Colonic mucosa (tissue), 4 donors: ENCODE data around the gene CFHR5. TPM values are rescaled to one million over a fixed set of nuclear protein-coding genes. Genes with fewer than 3 reads are reported as not detected.

Experiments
- DNase-seq: peaks from one replicate; pipeline ENCODE4 v3.0.0-alpha.2; 2020
- H3K27ac ChIP-seq: fragments of 200-600 bp; one replicate; pipeline ENCODE4 v1.8.0; 2021
- H3K27me3 ChIP-seq: fragments of 200-600 bp; one replicate; pipeline ENCODE4 v1.8.0; 2021
- H3K36me3 ChIP-seq: fragments of 200-600 bp; one replicate; pipeline ENCODE4 v1.8.0; 2021
- H3K4me1 ChIP-seq: fragments of 200-600 bp; one replicate; pipeline ENCODE4 v1.8.0; 2021; ENCODE audit warnings: mild to moderate bottlenecking
- H3K4me3 ChIP-seq: fragments of 200-600 bp; one replicate; pipeline ENCODE4 v1.8.0; 2021
- H3K9ac ChIP-seq, 2 donors: one replicate each; pipeline ENCODE4 v1.7.0; 2013; ENCODE audit warnings: control low read depth in 2 of 2, low read depth in 2 of 2, low read length in 2 of 2
- H3K9me3 ChIP-seq: fragments of 200-600 bp; one replicate; pipeline ENCODE4 v1.8.0; 2021
- CTCF ChIP-seq: fragments of 200-600 bp; IDR thresholded peaks from one replicate; pipeline ENCODE4 v1.8.0; 2022; ENCODE audit warnings: antibody characterized with exemption, mild to moderate bottlenecking
- intact Hi-C: fragments of 100-400 bp; cut with DNase I; formaldehyde crosslinking; loops from one replicate; pipeline ENCODE4 v1.14.1; 2022
- total RNA-seq, 2 donors: library from RNA; stranded (reverse); fragmentation: NEBNext Ultra II Directional in 1 of 2; extraction: Animal tissue kit (Norgen Biotek cat#: 25700) in 1 of 2; gene quantifications; one replicate each; pipeline ENCODE4 v1.2.1, GENCODE V29; 2021
- donor health status: healthy.
- donor health status: DM: no; HTN: no; CAD: no.
- donor health status: DM: no; HTN: no; CAD: no.

Gene CFHR5
- total RNA-seq, 2 donors from 2014 or later = not detected

GRCh38 chr1:197013234-197013633, 35.9 kb downstream of the CFHR5 start:
- Histone ChIP-seq H3K9ac (no peak overlapping the region), H3K9me3 (no peaks in the 10 kb centered on the region), H3K27ac (no peak overlapping the region), H3K4me1 (no peaks in the 10 kb centered on the region), H3K36me3 (no peaks in the 10 kb centered on the region), H3K27me3 (no peaks in the 10 kb centered on the region), H3K4me3 (no peak overlapping the region)
- no peak for DNase-seq
- no peak for TF ChIP-seq CTCF
- intact Hi-C loops = no loop called here

GRCh38 chr1:197016751-197017150, 39.4 kb downstream of the CFHR5 start:
- H3K4me3 ChIP-seq = no peak overlapping the region
- H3K27ac ChIP-seq = no peak overlapping the region
- intact Hi-C loops = no loop called here
- TF ChIP-seq CTCF = no peak
- H3K9ac ChIP-seq = no peak overlapping the region
- DNase-seq = no peak
- no peaks in the 10 kb centered on the region for H3K9me3 ChIP-seq
- H3K27me3 ChIP-seq = no peaks in the 10 kb centered on the region
- H3K36me3 ChIP-seq = no peaks in the 10 kb centered on the region
- H3K4me1 ChIP-seq = no peaks in the 10 kb centered on the region

- Histone ChIP-seq H3K9me3 (no peaks in the 10 kb centered on the region), H3K4me1 (no peaks in the 10 kb centered on the region), H3K9ac (no peak overlapping the region), H3K36me3 (no peaks in the 10 kb centered on the region), H3K27me3 (no peaks in the 10 kb centered on the region), H3K27ac (no peak overlapping the region), H3K4me3 (no peak overlapping the region)
- DNase-seq = no peak
- intact Hi-C loops = no loop called here
- TF ChIP-seq CTCF = no peak
Observed at GRCh38 chr1:197017558-197018146, 40.3 kb downstream of the CFHR5 start.

- Histone ChIP-seq H3K9me3 (no peaks in the 10 kb centered on the region), H3K9ac (no peak overlapping the region), H3K4me1 (no peaks in the 10 kb centered on the region), H3K36me3 (no peaks in the 10 kb centered on the region), H3K4me3 (no peak overlapping the region), H3K27me3 (no peaks in the 10 kb centered on the region), H3K27ac (no peak overlapping the region)
- intact Hi-C loops = no loop called here
- no peak for DNase-seq
- no peak for TF ChIP-seq CTCF
Observed at GRCh38 chr1:197021716-197022115, 44.4 kb downstream of the CFHR5 start.

- TF ChIP-seq CTCF = no peak
- H3K9me3 ChIP-seq = no peaks in the 10 kb centered on the region
- no peak overlapping the region for H3K9ac ChIP-seq
- no peaks in the 10 kb centered on the region for H3K4me1 ChIP-seq
- intact Hi-C loops = no loop called here
- H3K36me3 ChIP-seq = no peaks in the 10 kb centered on the region
- DNase-seq = no peak
- H3K27ac ChIP-seq = no peak overlapping the region
- H3K4me3 ChIP-seq = no peak overlapping the region
- no peaks in the 10 kb centered on the region for H3K27me3 ChIP-seq
Observed at GRCh38 chr1:197024460-197024859, 47.1 kb downstream of the CFHR5 start.
